NOMO-1 (cell line): ENCODE data around the gene USP9Y.

Experiments used
- DNase-seq, 2 experiments: peaks; one replicate each; lab custom pipeline; 2025; ENCODE audit not compliant: unreplicated experiment in 2 of 2; lab: John Stamatoyannopoulos, UW

Gene USP9Y

DNA sequence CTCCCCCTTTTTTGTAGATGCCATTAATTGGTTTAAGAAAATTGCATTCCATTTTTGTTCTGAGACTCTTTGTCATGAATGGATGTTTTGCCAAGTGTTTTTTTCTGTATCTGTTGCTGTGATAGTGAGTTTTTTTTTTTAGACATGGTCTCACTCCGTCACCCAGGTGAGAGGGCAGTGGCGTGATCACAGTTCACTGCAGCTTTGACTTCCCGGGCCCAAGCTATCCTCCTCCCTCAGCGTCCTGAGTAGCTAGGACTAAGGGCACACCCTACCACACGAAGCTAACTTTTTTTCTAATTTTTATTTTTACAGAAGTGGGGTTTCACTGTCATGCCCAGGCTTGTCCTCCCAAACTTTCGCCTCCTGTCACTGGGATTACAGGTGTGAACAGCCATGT, 51.8 kb downstream of the USP9Y start:
- DNase-seq = no peak

DNA sequence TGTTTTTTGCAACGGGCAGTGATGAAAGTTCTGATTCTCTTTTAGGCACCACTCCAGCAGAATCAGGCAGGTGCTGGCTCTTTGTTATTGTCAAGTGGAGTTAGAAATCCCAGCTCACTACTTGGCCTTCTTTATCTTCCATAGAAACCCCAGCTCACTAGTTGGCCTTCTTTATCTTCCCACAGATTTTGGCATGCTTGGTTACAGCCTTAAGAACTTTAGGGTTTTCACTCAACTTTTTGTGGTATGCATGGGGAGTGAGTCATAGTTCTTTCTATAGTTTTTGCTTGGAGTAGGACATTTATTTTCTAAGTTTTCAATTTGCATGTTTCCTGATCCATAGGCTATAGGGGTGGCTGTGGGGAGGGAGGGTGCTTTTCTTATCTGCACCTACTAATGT, 55.0 kb downstream of the USP9Y start:
- no peak for DNase-seq

DNA sequence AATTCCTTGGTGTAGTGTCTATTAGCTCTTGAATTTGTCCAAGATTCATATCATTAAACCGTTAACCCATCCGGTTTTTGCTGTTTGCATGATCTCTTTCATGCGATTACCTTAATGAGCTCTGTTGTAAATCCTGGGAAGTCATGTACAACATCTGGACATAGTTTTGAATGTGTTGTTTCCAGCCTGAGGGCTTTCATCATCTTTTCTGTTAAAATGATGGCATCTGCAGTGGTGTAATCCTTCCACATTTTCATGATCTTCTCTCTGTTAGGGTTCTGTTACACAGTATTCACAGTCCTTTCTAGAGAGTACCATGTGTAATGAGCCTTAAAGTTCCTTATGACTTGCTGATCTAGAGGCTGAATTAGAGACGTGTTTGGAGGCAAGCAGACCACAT, 64.9 kb downstream of the USP9Y start:
- DNase-seq = no peak

DNA sequence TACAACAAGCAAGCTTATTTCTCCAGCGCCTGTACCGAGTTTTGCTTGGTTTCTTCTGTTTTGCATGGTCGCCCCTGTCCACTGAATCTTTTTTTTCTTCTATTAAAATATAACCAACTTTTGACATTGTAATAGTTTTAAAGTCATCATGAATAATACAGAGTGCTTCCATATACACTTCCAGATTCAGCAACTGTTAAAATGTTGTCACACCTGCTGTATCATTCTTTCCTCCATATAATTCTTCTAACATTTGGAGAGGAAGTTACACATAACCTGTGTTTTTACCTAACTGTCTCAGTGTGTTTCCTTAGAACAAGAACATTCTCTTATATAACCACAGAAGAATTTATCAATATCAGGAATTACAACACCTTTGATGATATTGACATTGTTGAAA, 83.5 kb downstream of the USP9Y start:
- DNase-seq = no peak

DNA sequence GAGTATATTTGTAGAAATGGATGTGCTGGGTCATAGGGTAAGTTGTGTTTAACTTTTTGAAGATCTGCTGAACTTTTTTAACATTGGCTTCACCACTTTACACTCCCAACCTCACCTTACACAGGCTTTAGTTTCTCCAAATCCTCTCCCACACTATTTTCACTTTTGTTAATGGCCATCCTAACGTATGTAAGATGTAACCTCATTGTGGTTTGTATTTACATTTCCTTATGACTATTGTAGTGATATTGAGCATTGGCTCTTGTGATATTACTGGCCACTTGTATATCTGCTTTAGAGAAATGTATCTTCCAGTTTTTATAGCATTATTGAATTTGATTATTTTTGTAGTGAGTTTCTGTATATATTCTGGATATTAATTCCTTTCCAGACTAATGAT, 93.0 kb downstream of the USP9Y start:
- no peak for DNase-seq

DNA sequence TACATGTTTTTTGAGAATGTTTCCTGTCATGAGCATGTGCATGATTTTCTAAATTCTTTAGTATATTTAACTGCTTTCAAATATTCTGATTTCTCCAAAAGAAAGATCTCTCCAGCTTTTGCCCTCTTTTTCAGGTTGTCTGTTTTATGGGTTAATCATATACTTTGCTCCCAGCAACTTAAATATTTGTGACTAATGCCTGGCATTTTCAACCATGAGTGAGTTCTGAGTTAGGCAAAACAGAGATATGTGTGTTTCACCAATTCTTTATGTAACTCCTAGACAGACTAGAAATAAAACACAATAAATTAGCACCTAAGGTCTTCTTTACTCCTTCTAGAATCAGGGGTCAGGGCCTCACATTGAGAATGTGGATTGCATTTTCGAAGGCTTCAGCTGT, 107.0 kb downstream of the USP9Y start:
- no peak for DNase-seq

DNA sequence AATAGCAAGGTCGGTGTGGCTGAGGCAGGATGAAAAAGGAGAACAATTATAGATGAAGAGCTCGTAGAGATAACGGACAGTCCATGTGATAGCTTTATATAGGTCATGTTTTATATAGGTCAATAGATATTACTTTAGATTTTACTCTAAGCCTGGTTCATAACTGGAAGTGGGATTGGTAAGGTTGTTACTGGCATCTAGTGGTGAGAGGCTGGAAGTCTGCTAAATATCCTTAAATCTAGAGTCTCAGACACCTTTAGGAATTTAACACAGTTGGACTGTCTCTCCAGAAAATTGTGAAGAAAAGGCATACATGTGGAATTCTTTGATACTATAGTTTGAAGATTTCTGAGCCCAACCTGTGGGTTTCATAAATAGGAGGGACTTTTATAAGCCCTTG, 108.0 kb downstream of the USP9Y start:
- no peak for DNase-seq

DNA sequence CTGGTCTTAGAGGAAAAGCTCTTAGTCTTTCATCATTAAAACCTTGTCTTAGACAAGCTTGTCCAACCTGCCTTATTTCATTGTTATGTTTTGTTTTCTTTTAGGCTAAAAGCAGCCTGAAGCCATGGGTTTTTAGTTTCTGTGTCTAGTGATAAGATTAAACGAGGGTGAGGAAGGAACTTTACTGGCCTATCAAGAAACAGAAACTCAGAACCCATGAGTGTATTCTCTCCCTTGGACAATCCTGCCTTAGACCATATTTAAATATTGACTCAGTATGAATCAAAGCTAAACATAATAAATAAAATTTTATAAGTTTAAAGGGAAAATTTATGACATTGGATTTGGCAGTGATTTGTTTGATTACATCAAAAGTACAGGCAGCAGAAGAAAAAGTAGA, 122.4 kb downstream of the USP9Y start:
- no peak for DNase-seq

DNA sequence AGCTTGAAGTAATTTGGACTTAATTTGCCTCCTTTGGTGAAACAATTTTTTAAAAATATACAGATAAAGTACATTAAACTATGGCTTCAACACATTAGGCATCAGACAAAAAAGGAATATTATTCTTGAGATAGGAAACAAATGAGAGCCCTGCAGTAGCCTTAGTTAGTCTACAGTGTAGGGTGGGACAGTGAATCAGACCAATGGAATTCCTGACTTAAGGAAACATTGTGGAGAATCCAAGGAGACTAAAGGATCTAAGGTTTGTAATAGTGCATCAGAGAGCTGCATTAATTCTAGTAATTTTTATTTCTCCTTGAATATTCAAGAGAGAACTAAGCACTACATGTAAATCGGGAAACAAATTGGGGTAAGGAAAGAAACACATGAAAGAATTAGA, 125.8 kb downstream of the USP9Y start:
- no peak for DNase-seq

DNA sequence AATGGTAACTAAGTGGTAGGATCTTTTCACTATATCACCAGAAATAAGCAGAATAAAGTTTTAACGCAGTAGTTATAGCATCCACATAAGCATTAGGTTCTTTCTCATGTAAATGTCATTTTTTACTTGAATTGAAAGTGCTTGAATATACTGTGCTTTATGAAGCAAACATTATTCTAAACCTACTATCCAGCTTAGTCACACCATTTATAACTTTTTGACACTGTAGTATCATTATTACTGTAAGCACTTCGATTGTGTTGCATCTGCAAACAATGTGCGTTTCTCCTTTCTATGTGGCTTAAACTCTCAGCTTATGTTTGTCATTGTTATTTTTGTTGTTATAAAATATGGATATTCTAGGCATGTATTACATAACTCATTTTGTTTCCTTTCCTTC, 132.3 kb downstream of the USP9Y start:
- DNase-seq = no peak

DNA sequence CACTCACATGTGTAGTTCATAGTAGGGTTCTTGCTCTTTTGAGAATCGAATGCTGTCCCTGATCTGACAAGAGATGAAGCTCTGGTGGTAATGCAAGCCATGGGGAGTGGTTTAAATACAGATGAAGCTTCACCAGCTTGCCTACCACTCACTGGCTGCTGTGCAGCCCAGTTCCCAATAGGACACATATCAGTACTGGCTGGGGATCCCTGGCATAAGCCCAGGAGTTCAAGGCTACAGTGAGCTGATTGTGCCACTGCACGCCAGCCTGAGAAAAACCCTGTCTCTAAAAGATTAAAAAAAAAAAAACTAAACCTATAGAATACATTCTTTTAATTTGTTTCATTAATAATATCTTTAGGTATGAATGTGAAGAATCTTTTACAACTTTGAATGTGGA, 136.5 kb downstream of the USP9Y start:
- no peak for DNase-seq

DNA sequence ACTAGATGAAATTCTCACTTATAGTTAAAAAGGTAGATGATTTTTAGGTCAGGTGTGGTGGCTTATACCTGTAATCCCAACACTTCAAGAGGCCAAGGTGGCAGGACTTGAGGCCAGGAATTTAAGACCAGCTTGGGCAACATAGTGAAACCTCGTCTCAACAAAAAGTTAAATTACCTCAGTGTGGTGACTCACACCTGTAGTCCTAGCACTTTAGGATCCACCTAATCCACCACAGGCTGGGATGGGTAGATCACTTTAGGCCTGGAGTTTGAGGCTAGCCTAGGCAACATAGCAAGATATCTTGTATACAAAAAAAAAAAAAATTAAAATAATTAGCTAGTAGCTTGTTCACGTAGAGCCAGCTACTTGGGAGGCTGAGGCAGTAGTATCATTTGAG, 140.3 kb downstream of the USP9Y start:
- no peak for DNase-seq

DNA sequence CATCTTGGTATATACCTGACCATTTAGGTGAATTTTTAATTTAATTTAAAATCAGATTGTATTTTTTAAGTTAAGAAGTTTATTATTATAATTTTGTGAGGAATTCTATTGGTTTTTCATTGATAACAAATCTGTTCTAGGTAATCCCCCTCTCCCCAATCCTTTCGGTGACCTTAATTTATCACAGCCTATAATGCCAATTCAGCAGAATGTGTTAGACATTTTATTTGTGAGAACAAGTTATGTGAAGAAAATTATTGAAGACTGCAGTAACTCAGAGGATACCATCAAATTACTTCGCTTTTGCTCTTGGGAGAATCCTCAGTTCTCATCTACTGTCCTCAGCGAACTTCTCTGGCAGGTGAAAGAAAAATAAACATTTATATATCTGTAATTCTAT, 145.8 kb downstream of the USP9Y start:
- DNase-seq = no peak

DNA sequence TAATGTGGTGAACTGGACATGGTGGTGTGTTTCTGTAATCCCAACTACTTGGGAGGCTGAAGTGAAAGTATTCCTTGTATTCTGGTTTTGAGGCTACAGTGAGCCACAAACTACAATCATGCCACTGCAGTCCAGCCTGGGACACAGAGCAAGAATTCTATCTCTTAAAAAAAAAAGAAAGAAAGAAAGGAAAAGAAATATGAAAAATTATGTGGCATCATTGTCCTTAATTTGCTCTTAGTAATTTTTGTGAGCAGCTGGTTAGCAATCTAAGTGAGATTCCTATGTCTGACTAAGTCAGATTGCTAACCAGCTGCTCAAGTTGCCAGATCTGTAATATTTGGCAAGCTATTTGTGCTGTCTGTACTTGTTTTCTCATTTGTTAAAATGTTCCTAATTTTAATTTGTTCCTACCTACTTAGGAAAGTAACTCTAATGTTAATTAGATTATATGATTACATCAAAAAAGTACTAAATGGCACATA, 154.8 kb downstream of the USP9Y start:
- DNase-seq = no peak

DNA sequence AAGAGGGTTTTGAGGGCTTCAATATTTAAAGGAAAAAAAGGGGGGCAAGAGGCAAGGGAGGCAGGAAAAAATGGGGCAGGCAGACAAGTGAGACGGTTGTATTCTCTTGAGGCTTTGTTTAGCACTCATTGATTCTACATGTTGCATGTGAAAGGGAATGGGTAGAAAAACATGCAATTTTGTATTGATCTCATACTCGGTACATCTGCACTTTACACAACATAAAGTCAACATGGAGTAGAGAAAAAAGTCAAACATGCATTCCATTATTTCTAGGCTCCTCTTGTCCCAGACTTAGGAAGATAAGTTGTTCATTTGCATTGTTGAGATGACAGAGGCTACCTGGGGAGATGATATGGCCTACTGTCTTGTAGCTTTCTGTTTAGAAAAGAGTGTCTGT, 166.9 kb downstream of the USP9Y start:
- no peak for DNase-seq

DNA sequence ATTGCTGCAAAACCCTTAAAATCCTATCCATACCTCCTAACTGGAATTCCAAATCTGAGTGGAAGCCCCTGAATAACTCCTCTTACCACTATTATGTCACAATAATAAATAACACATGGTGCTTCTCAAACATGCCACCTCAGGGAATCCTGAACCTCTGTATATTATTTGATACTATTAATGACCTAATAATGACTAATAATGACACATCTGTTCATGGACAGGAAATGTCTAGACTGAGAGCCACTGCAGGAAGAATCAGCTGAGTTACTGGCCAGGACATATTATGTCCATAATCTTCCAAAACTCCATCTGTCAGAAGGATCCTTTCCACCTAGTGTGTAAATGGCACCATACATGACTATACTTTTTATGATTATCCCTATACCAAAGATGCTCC, 195.9 kb downstream of the USP9Y start:
- DNase-seq = no peak

DNA sequence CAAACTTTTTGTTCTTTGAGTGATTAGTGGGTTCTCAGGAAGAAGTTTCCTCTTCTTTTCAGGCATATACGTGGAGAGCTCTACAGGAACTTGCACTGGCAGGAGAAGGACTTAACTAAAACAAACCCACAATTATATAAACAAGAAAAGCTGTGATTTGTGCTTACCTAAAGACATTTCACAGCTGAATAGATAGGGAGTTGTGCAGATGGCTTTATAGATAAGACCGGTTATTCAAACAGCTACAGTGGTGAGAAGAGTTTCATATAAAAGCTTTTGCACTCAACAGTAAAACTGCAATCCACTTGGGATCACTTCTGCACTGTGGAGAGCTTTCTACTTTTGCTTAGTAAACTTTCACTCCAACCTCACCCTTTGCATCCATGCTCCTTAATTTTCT, 197.6 kb downstream of the USP9Y start:
- DNase-seq = no peak

DNA sequence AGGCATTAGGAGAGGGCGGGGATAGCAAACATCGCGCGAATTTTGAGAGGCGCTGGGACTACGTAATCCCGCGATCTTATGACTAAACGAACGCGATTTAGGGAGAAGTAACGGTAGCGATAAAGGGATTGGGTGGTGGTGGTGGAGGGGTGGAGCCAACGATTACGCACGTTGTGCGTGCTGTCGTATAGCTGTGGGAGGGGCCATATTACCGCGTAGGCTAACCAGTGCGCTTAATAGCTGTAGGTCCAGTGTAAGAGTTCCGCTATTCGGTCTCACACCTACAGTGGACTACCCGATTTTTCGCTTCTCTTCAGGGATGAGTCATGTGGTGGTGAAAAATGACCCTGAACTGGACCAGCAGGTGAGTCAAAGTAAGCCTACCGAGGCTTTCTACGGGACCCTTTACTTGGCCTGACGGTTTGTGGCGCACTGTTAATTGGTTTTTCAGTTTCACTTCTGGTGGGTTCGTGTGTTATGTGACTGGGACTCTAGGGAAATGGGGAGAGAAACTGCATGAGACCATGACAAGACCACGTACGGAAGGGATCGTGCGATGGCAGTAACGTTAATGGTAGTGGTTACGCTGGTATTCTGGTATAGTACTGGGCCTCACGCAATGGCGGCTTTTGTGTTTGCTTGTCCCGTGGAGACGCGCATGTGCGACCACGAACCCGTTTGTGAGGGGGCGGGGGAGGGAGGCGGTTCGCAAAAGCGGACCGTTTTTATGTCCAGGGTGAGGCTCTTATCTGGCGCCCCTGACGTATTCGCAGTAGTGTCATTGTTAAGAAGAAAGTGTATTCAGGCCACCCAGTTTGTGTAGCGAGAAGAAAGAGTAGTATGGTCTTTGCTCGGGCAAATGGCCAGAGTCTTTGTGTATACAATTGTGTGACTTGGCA, 203.8 kb downstream of the USP9Y start, which contains the start of gene DDX3Y:
DDX3Y (plus strand) TSS at position 251 of the 899 bp plus-strand sequence; CDS start at position 320, 69 bp downstream.
- DNase-seq = no peak

DNA sequence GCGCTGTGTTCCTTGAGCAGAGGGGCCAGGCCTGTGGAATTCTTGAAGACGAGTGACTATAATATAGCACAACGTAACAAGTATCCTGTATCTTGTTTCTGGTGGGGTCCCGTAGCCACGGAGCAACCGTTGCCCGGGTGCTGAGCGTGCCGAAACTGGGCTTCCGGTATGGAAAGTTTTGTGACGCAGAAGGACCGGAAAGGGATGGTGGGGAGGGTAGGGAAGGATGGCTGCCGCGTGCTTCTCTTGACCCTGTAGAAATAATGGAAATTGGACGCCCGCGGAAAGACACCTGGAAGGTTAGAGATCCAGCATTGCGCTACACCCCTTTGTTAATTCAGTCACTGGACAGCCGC, 204.5 kb downstream of the USP9Y start:
- no peak for DNase-seq

DNA sequence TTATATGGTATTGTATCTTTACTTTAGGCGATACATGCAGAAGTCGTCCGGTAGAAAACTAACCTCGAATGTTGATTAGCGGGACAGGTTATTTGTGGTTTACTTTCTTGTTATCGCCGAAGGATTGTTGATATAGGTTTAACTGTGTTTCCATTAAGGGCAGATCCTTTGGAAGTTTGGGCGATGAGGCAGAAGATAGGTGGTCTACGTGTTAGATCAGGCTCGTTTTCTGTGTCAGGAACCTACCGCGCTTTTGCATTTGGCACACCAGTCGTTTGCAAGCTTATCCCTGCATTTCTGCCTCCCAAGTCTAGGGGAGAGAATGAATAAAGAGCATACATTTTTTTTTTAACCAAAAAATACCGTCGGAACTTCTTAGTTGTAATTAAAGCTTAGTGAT, 204.9 kb downstream of the USP9Y start:
- no peak for DNase-seq
